SH-SY5Y (cell line): ENCODE measurements around the gene MELTF.

ENCODE experiments used
- GATA2 ChIP-seq: IDR thresholded peaks from 2 replicates; pipeline ENCODE4 v1.6.1; 2011; ENCODE audit warnings: mild to moderate bottlenecking, low read depth, low read length
- GATA3 ChIP-seq: IDR thresholded peaks from 2 replicates; pipeline ENCODE4 v1.6.1; 2011; ENCODE audit warnings: low read depth, mild to moderate bottlenecking, low read length, moderate library complexity

DNA sequence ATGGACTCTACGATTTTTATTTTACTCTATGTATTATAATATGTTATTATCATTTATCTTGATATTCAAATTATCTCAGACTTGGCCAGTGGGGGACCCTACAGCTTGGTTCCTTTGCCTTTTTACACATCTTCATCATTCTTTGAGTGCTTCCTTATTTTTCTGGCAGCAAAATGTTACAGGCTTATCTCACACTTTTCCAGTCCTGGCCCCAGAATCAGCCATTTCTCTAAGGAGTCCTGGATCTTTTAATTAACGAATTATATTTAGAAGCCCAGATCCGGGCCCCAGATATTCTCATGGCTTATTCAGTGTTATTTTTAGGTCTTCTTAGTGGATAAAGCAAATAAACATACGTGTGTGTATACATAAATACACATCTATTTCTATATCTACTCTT, 32.8 kb upstream of the MELTF start:
- TF ChIP-seq GATA2 (no peak), GATA3 (no peak)
